ENCODE data around the gene LRFN2.

Gene LRFN2

DNA sequence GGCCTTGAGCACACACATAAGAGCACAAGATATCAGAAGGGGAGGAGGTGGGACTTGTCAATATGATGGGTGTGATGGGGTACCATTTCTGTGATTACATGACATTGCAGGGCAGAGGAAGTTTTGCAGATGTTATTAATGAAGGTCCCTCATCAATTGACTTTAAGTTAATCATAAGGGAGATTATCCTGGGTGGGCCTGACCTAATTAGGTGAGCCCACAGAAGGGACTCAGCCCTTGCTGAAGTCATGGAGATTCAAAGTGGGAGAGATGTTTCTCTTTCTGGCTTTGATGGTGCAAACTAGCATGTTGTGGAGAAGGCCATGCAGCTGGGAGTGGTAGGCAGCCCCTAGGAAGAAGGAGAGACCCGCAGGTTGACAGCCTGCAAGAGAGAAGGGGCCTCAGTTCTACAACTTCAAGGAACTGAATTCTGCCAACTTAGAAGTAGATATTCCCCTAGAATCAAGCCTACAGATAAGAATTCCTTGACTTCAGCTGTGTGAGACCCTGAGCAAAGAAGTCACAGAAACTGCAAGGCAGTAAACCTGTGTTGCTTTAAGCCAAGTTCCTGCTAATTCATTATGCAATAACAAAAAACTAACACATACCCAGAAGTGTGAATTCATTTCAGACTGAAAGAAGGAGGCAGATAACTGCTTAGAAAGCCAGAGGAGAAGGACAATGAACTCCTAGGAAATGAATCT is 131.3 kb downstream of the LRFN2 start:
- Histone ChIP-seq H3K4me3 (ENCODE audit: low read depth in 1 of 2, low read length in 2 of 2) (no peak overlapping the region), H3K36me3 (ENCODE audit: control insufficient read depth in 1 of 2, insufficient read depth in 2 of 2, low read length in 2 of 2) (no peaks in the 10 kb centered on the region), H3K9me3 (ENCODE audit: control insufficient read depth in 1 of 2, low read length in 2 of 2) (no peaks in the 10 kb centered on the region), H3K4me1 (ENCODE audit: control insufficient read depth in 1 of 2, insufficient read depth in 2 of 2, low read length in 2 of 2) (no peaks in the 10 kb centered on the region), H3K9ac (ENCODE audit: low read depth in 1 of 2, low read length in 2 of 2) (no peak overlapping the region), H3K27me3 (ENCODE audit: control insufficient read depth in 1 of 2, insufficient read depth in 2 of 2, low read length in 2 of 2) (no peaks in the 10 kb centered on the region), H3K27ac (ENCODE audit: low read depth, low read length) (no peak overlapping the region)

DNA sequence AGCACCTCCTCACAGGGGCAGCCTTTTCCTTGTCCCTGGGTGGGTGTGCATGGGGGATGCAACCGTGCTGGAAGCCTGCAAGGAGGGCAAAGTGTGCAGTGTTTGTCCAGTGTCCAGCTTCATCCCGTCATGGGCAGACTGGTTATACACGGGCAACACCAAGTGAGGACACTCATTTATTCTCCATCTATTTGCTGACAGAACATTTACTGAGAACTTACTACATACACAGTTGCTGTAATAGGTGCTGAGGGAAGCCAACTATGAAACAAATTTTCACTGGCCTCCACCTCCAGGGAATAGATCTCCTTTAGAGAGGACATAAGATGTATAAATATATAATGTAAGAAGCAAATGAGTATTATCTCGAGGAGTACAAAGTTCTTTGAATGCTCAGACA is 136.7 kb downstream of the LRFN2 start:
- H3K27ac ChIP-seq (ENCODE audit: low read depth, low read length), result no peak overlapping the region
- no peaks in the 10 kb centered on the region for H3K36me3 ChIP-seq (ENCODE audit: control insufficient read depth in 1 of 2, insufficient read depth in 2 of 2, low read length in 2 of 2)
- no peak overlapping the region for H3K4me3 ChIP-seq (ENCODE audit: low read depth in 1 of 2, low read length in 2 of 2)
- no peaks in the 10 kb centered on the region for H3K4me1 ChIP-seq (ENCODE audit: control insufficient read depth in 1 of 2, insufficient read depth in 2 of 2, low read length in 2 of 2)
- H3K27me3 ChIP-seq (ENCODE audit: control insufficient read depth in 1 of 2, insufficient read depth in 2 of 2, low read length in 2 of 2), result no peaks in the 10 kb centered on the region
- no peaks in the 10 kb centered on the region for H3K9me3 ChIP-seq (ENCODE audit: control insufficient read depth in 1 of 2, low read length in 2 of 2)
- H3K9ac ChIP-seq (ENCODE audit: low read depth in 1 of 2, low read length in 2 of 2), result no peak overlapping the region

DNA sequence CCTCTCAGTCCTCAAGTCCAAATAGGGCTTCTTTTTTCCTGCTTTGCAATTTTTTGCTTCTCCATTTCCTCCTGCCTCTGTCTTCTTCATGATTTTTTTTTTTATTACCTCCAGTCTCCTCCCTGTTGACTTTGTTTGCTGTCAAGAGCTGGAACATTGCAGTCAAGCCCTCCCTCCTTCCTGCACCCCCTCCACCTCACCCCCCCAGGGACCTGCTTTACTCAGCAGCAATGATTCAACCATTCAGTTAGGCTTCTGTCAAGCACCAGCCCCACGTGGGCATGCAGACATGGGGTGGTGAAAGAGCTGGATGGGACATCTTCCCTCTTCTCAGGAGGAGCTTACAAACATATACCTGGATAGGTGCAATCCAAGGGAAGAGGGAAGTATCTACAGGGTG is 142.4 kb downstream of the LRFN2 start:
- Histone ChIP-seq H3K4me1 (ENCODE audit: control insufficient read depth in 1 of 2, insufficient read depth in 2 of 2, low read length in 2 of 2) (no peaks in the 10 kb centered on the region), H3K27ac (ENCODE audit: low read depth, low read length) (no peak overlapping the region), H3K36me3 (ENCODE audit: control insufficient read depth in 1 of 2, insufficient read depth in 2 of 2, low read length in 2 of 2) (no peaks in the 10 kb centered on the region), H3K4me3 (ENCODE audit: low read depth in 1 of 2, low read length in 2 of 2) (no peak overlapping the region), H3K9ac (ENCODE audit: low read depth in 1 of 2, low read length in 2 of 2) (no peak overlapping the region), H3K27me3 (ENCODE audit: control insufficient read depth in 1 of 2, insufficient read depth in 2 of 2, low read length in 2 of 2) (no peaks in the 10 kb centered on the region), H3K9me3 (ENCODE audit: control insufficient read depth in 1 of 2, low read length in 2 of 2) (no peaks in the 10 kb centered on the region)

DNA sequence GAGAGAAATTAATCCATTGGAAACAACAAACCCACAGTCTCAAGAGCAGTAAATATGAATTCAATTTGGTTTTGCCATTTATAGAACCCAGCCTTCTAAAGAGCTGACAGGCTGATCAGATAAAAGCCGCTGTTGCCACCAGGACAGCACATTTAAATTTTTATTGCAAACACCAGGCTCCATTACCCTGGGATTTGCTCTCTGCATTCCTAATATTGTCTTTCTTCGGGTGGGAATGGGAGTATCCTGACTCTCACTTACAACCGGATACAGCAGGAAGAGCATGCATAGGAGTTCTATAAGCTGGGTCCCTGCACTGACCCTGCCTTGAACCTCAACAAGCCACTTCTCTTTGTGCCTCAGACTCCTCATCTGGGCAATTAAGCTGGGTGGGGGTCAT is 142.9 kb downstream of the LRFN2 start:
- Histone ChIP-seq H3K4me1 (ENCODE audit: control insufficient read depth in 1 of 2, insufficient read depth in 2 of 2, low read length in 2 of 2) (no peaks in the 10 kb centered on the region), H3K27ac (ENCODE audit: low read depth, low read length) (no peak overlapping the region), H3K4me3 (ENCODE audit: low read depth in 1 of 2, low read length in 2 of 2) (no peak overlapping the region), H3K9ac (ENCODE audit: low read depth in 1 of 2, low read length in 2 of 2) (no peak overlapping the region), H3K27me3 (ENCODE audit: control insufficient read depth in 1 of 2, insufficient read depth in 2 of 2, low read length in 2 of 2) (no peaks in the 10 kb centered on the region), H3K36me3 (ENCODE audit: control insufficient read depth in 1 of 2, insufficient read depth in 2 of 2, low read length in 2 of 2) (no peaks in the 10 kb centered on the region), H3K9me3 (ENCODE audit: control insufficient read depth in 1 of 2, low read length in 2 of 2) (no peaks in the 10 kb centered on the region)

DNA sequence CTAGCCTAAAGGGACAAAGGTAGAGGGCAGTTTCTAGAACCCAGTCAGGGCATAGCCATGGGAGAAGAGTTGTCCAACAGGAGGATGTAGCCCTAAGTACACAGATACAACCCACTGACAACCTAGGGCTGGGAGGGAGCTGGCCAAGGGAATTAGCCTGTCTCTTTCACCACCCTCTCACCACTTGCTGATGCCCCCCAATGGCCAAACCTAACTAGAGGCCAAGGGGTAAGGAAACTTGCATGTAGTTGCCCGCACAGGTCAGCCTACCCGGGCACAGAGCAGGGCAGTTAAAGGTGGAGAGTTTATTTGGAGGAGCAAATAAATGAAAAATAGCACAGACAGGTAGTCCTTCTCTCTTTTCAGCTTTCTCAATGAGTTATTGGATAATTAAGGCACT is 143.3 kb downstream of the LRFN2 start:
- Histone ChIP-seq H3K4me3 (ENCODE audit: low read depth in 1 of 2, low read length in 2 of 2) (no peak overlapping the region), H3K27me3 (ENCODE audit: control insufficient read depth in 1 of 2, insufficient read depth in 2 of 2, low read length in 2 of 2) (no peaks in the 10 kb centered on the region)

DNA sequence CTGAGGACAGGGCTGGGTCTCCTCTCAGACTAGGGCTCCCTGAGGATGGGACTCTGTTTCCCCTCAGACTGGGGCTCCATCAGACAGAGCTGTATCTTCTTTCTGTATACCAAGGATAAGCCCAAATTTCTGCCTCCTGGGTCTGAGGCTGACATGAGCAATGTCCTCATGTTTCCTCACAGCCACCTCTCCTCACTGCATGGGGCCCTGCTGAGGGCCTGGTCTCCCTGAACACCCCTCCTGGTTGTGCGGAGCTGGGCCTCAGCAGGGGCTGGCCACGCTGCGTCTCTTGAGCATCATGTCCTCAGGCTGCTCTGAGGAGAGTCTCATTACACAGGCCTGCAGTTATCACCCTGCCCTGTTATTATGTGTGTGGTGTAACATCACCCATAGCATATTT is 144.6 kb downstream of the LRFN2 start:
- H3K27me3 ChIP-seq (ENCODE audit: control insufficient read depth in 1 of 2, insufficient read depth in 2 of 2, low read length in 2 of 2), result no peaks in the 10 kb centered on the region
- no peaks in the 10 kb centered on the region for H3K4me1 ChIP-seq (ENCODE audit: control insufficient read depth in 1 of 2, insufficient read depth in 2 of 2, low read length in 2 of 2)
- H3K9me3 ChIP-seq (ENCODE audit: control insufficient read depth in 1 of 2, low read length in 2 of 2), result no peaks in the 10 kb centered on the region
- H3K9ac ChIP-seq (ENCODE audit: low read depth in 1 of 2, low read length in 2 of 2), result no peak overlapping the region
- H3K36me3 ChIP-seq (ENCODE audit: control insufficient read depth in 1 of 2, insufficient read depth in 2 of 2, low read length in 2 of 2), result no peaks in the 10 kb centered on the region
- H3K27ac ChIP-seq (ENCODE audit: low read depth, low read length), result no peak overlapping the region
- H3K4me3 ChIP-seq (ENCODE audit: low read depth in 1 of 2, low read length in 2 of 2), result no peak overlapping the region

More for the DNA sequence above, 143.3 kb downstream of the LRFN2 start:
- Histone ChIP-seq H3K9ac (ENCODE audit: low read depth in 1 of 2, low read length in 2 of 2) (no peak overlapping the region), H3K27ac (ENCODE audit: low read depth, low read length) (no peak overlapping the region), H3K36me3 (ENCODE audit: control insufficient read depth in 1 of 2, insufficient read depth in 2 of 2, low read length in 2 of 2) (no peaks in the 10 kb centered on the region), H3K4me1 (ENCODE audit: control insufficient read depth in 1 of 2, insufficient read depth in 2 of 2, low read length in 2 of 2) (no peaks in the 10 kb centered on the region), H3K9me3 (ENCODE audit: control insufficient read depth in 1 of 2, low read length in 2 of 2) (no peaks in the 10 kb centered on the region)

DNA sequence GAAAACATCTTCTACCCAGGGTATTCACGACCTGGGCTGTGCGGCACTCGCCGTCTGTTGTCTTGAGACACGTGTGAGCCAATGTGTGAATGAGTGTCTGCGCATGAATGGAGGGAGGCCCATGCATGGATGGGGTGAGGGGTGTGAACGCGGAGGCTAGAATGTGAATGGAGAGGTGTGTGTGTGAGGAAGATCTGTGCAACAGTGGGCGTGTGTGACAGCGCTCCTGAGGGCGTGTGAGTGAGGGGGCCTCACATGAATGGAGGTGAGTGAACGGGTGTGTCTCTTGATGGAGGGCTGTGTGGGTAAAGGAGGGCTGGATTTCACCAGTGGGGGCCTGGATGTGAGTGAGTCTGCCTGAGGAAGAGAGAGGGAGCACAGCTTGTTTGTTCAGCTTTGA is 146.0 kb downstream of the LRFN2 start:
- no peaks in the 10 kb centered on the region for H3K36me3 ChIP-seq (ENCODE audit: control insufficient read depth in 1 of 2, insufficient read depth in 2 of 2, low read length in 2 of 2)
- no peak overlapping the region for H3K9ac ChIP-seq (ENCODE audit: low read depth in 1 of 2, low read length in 2 of 2)
- no peaks in the 10 kb centered on the region for H3K9me3 ChIP-seq (ENCODE audit: control insufficient read depth in 1 of 2, low read length in 2 of 2)
- H3K4me1 ChIP-seq (ENCODE audit: control insufficient read depth in 1 of 2, insufficient read depth in 2 of 2, low read length in 2 of 2), result no peaks in the 10 kb centered on the region
- H3K27ac ChIP-seq (ENCODE audit: low read depth, low read length), result no peak overlapping the region
- no peak overlapping the region for H3K4me3 ChIP-seq (ENCODE audit: low read depth in 1 of 2, low read length in 2 of 2)
- no peaks in the 10 kb centered on the region for H3K27me3 ChIP-seq (ENCODE audit: control insufficient read depth in 1 of 2, insufficient read depth in 2 of 2, low read length in 2 of 2)

DNA sequence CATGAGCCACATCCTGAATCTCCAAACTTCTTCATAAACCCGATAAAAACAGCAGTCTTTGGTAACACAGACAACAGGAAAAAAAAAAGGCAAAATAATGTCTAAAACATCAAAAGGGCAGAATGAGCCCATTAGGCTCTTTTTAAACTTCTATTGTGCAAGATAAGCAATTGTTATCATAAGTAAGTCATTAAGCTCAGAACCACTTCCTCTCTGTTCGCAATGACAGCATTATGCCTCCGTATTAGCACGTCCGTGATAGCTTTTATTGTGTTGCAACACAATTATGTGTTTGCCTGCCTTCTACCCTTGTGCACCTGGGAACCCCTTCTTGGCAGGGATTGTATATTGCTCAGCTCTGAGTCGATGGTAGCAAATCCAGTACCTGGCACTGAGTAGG is 147.1 kb downstream of the LRFN2 start:
- H3K36me3 ChIP-seq (ENCODE audit: control insufficient read depth in 1 of 2, insufficient read depth in 2 of 2, low read length in 2 of 2), result no peaks in the 10 kb centered on the region
- H3K4me1 ChIP-seq (ENCODE audit: control insufficient read depth in 1 of 2, insufficient read depth in 2 of 2, low read length in 2 of 2), result no peaks in the 10 kb centered on the region
- no peak overlapping the region for H3K9ac ChIP-seq (ENCODE audit: low read depth in 1 of 2, low read length in 2 of 2)
- no peaks in the 10 kb centered on the region for H3K9me3 ChIP-seq (ENCODE audit: control insufficient read depth in 1 of 2, low read length in 2 of 2)
- no peak overlapping the region for H3K27ac ChIP-seq (ENCODE audit: low read depth, low read length)
- H3K27me3 ChIP-seq (ENCODE audit: control insufficient read depth in 1 of 2, insufficient read depth in 2 of 2, low read length in 2 of 2), result no peaks in the 10 kb centered on the region
- no peak overlapping the region for H3K4me3 ChIP-seq (ENCODE audit: low read depth in 1 of 2, low read length in 2 of 2)

DNA sequence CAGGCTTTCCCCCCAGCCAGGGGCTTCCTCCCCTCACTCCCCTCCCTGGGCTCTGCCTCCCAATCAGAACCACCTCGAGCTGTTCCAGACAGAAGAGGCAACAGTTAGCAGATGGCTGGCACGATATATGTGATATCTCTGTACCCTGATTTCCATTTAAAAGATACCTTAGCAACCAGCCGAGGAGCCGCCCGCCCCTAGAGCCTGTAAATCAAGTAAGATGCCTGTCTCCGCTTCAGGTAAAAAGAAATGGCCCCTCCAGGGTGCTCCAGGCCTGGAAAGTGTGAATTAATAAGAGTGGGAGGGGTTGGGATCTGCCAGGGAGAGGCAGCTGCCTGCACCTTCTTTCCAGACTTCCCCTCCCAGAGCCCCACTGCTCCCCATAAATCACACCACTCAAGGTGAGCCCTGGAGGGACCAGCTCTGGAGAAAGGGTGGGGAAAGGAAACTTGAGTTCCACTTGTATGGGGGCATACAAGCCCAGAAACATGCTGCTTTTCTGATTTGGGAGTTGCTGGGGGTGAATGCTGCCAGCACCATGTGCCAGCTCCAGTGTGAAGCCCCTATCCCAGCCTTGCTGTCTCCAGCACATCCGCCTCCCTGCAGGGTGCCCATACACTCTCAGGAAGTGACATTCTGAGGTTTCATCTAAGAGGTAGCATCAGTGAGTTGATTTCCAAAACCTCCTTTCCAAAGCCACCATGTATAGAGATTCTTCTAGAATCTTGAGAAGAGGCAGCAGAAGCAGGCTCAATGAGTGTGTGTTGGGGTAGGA is 148.0 kb downstream of the LRFN2 start:
- Histone ChIP-seq H3K9me3 (ENCODE audit: control insufficient read depth in 1 of 2, low read length in 2 of 2) (no peaks in the 10 kb centered on the region), H3K4me1 (ENCODE audit: control insufficient read depth in 1 of 2, insufficient read depth in 2 of 2, low read length in 2 of 2) (no peaks in the 10 kb centered on the region), H3K27me3 (ENCODE audit: control insufficient read depth in 1 of 2, insufficient read depth in 2 of 2, low read length in 2 of 2) (no peaks in the 10 kb centered on the region), H3K4me3 (ENCODE audit: low read depth in 1 of 2, low read length in 2 of 2) (no peak overlapping the region), H3K27ac (ENCODE audit: low read depth, low read length) (no peak overlapping the region), H3K36me3 (ENCODE audit: control insufficient read depth in 1 of 2, insufficient read depth in 2 of 2, low read length in 2 of 2) (no peaks in the 10 kb centered on the region), H3K9ac (ENCODE audit: low read depth in 1 of 2, low read length in 2 of 2) (no peak overlapping the region)

DNA sequence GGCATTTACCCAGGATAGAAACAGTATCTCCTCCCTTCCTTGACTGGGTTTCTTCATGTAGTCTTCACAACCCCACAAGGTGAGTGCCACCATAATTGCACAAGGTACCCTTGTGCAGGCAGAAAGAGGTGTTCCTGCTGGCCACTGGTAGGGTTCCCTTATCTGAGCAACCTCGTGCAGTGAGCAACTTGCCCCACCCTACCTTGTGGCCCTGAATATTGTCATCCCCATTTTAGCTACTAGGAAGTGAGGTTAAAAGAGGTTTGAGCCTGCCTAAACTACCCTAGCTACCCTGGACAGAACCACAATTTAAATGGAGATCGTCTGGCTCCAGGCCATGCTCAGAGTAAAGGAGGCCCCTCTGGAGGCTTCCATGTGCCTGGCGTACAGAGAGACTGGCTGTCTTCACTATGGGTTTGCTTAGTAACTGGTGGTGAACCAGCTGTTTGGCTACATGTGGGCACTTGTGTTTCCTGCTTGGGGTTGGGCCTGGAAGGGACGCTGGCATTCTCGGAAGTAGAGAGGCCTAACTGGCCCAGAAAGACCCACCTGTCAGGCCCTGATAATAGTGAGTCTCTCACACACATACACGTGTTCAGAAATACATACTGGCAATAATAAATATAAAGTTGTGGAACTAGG is 148.8 kb downstream of the LRFN2 start:
- no peaks in the 10 kb centered on the region for H3K36me3 ChIP-seq (ENCODE audit: control insufficient read depth in 1 of 2, insufficient read depth in 2 of 2, low read length in 2 of 2)
- no peak overlapping the region for H3K27ac ChIP-seq (ENCODE audit: low read depth, low read length)
- no peaks in the 10 kb centered on the region for H3K9me3 ChIP-seq (ENCODE audit: control insufficient read depth in 1 of 2, low read length in 2 of 2)
- no peaks in the 10 kb centered on the region for H3K4me1 ChIP-seq (ENCODE audit: control insufficient read depth in 1 of 2, insufficient read depth in 2 of 2, low read length in 2 of 2)
- H3K27me3 ChIP-seq (ENCODE audit: control insufficient read depth in 1 of 2, insufficient read depth in 2 of 2, low read length in 2 of 2), result no peaks in the 10 kb centered on the region
- no peak overlapping the region for H3K4me3 ChIP-seq (ENCODE audit: low read depth in 1 of 2, low read length in 2 of 2)
- no peak overlapping the region for H3K9ac ChIP-seq (ENCODE audit: low read depth in 1 of 2, low read length in 2 of 2)
